ENCODE measurements around the gene DNAH14. TPM values are rescaled to one million over a fixed set of nuclear protein-coding genes. Genes with fewer than 3 reads are reported as not detected.

Gene DNAH14
- total and polyA plus RNA-seq, 2 of the 8 experiments (the other 6 are each of a cell fraction or from before 2014, with no cell fraction given): 8.4 to 40.7 TPM

GRCh38 chr1:224900062-224900630 lies 29.3 kb upstream of the DNAH14 start:
- FAIRE-seq: no peak
- no peak overlapping the region for H2BK12ac ChIP-seq (ENCODE audit: low read depth, low read length)
- no peaks in the 10 kb centered on the region for H3K79me2 ChIP-seq (ENCODE audit: control insufficient read depth in 1 of 2, insufficient read depth in 2 of 2, low read length in 2 of 2)
- H3K4me1 ChIP-seq (replicated peaks in 1 of 4; ENCODE audit: control insufficient read depth in 3 of 4, insufficient read depth in 4 of 4, low read length in 3 of 4): no peaks in the 10 kb centered on the region
- TF ChIP-seq EP300 (IDR thresholded peaks at IDR 0.05; ENCODE audit: borderline replicate concordance in 1 of 2, low read depth in 2 of 2, low read length in 2 of 2) (no peak), MAX (IDR thresholded peaks at IDR 0.05) (no peak), CBX5 (IDR thresholded peaks at IDR 0.05; ENCODE audit: low read depth, low read length) (no peak), JUND (IDR thresholded peaks at IDR 0.05; ENCODE audit: low read length) (no peak), TAF7 (optimal IDR thresholded peaks at IDR 0.05; ENCODE audit: borderline replicate concordance, low read depth, low read length) (no peak), CTCF (IDR thresholded peaks at IDR 0.05; ENCODE audit: control extremely low read depth in 1 of 3, insufficient read depth in 1 of 3, low read depth in 1 of 3, low read length in 3 of 3) (no peak)
- no peak overlapping the region for H2AK5ac ChIP-seq (ENCODE audit: low read depth, low read length)
- H3K36me3 ChIP-seq (ENCODE audit: control insufficient read depth in 2 of 4, insufficient read depth in 4 of 4, low read length in 3 of 4): no peaks in the 10 kb centered on the region
- POLR2A ChIA-PET (ENCODE audit: partially characterized antibody): no interaction called here
- no peak overlapping the region for H3K27ac ChIP-seq (ENCODE audit: low read depth, low read length)
- H3K4ac ChIP-seq (replicated peaks; ENCODE audit: insufficient read length, low read depth, low read length): no peak overlapping the region
- no peak overlapping the region for H3K56ac ChIP-seq (replicated peaks; ENCODE audit: insufficient read length, low read depth, low read length)
- H2BK120ac ChIP-seq (replicated peaks; ENCODE audit: low read depth, low read length): no peak overlapping the region
- no peak overlapping the region for H3K14ac ChIP-seq (ENCODE audit: insufficient read length)
- H2BK15ac ChIP-seq (ENCODE audit: low read length): no peak overlapping the region
- DNase-seq (ENCODE audit: low read depth in 1 of 2, low spot score in 2 of 2): no peak
- no peaks in the 10 kb centered on the region for H3K9me3 ChIP-seq (ENCODE audit: insufficient read depth in 2 of 2, low read depth in 1 of 2, low read length in 1 of 2)
- WGBS, 2 experiments (ENCODE audit: extremely low coverage in 1 of 2, insufficient coverage in 1 of 2, insufficient read length in 1 of 2, insufficient replicate concordance in 2 of 2, low coverage in 1 of 2, low lambda C conversion rate in 2 of 2, missing lambda C conversion rate in 1 of 2): 83% methylated on average over 3 of the region's 3 CpGs; no CpG with 5 or more reads in 1 of the 2 experiments
- no peaks in the 10 kb centered on the region for H3K27me3 ChIP-seq (replicated peaks in 1 of 4; ENCODE audit: control insufficient read depth in 3 of 4, extremely low read depth in 1 of 4, insufficient read depth in 3 of 4, low read length in 3 of 4)
- no peak overlapping the region for H3K18ac ChIP-seq (ENCODE audit: extremely low read depth, low read length)
- no peak overlapping the region for H3K4me2 ChIP-seq (ENCODE audit: insufficient read depth in 1 of 2, low read depth in 2 of 2, low read length in 2 of 2)
- no peak overlapping the region for H4K8ac ChIP-seq (ENCODE audit: extremely low read depth, insufficient read depth, low read length)
- no peak overlapping the region for H2AFZ ChIP-seq (ENCODE audit: low read length)
- H3K4me3 ChIP-seq (ENCODE audit: extremely low read depth in 1 of 4, insufficient read depth in 2 of 4, low read depth in 3 of 4, low read length in 4 of 4): no peak overlapping the region
- CTCF ChIA-PET (ENCODE audit: partially characterized antibody): interaction anchor here (0.7 to 1.5 kb wide), 6 partner anchors 16 to 443 kb away, joined by 3 to 7 read pairs (median 4); no protein-coding TSS in a partner anchor
- no peak overlapping the region for H3K9ac ChIP-seq (replicated peaks in 1 of 4; ENCODE audit: extremely low read depth in 1 of 4, low read depth in 3 of 4, low read length in 3 of 4)
- H2BK5ac ChIP-seq (ENCODE audit: low read depth, low read length): no peak overlapping the region
- H4K5ac ChIP-seq (ENCODE audit: insufficient read length, low read depth, low read length): no peak overlapping the region
- H3K23ac ChIP-seq (ENCODE audit: insufficient read length): no peak overlapping the region
- H3K23me2 ChIP-seq (ENCODE audit: low read depth, low read length): no peaks in the 10 kb centered on the region
- H4K91ac ChIP-seq (replicated peaks; ENCODE audit: insufficient read length, low read length): no peak overlapping the region
- no peaks in the 10 kb centered on the region for H4K20me1 ChIP-seq (replicated peaks in 1 of 2; ENCODE audit: control insufficient read depth in 1 of 2, insufficient read depth in 2 of 2, low read length in 2 of 2)
- H3K79me1 ChIP-seq (ENCODE audit: low read depth, low read length): no peaks in the 10 kb centered on the region
- H2BK20ac ChIP-seq (ENCODE audit: low read length): no peak overlapping the region

Data from H1 (cell line).